ENCODE measurements around the gene CD37.
"Not testable (repeated sequence)": the region's sequence is repeated elsewhere in the genome, so short reads cannot be mapped to it uniquely, and the experiment has no call there.

DNA sequence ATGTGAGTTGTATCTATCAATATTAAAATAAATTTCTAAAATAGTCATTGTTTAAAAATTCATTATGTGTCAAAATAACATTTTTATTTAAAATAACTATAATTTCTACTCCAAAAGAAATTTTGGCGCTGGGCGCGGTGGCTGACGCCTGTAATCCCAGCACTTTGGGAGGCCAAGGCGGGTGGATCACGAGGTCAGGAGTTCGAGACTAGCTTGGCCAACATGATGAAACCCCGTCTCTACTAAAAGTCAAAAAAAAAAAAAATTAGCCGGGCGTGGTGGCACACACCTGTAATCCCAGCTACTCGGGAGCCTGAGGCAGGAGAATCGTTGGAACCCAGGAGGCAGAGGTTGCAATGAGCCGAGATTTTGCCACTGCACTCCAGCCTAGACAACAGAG lies 9.4 kb upstream of the CD37 start:
- TF ChIP-seq, protein P1, sequence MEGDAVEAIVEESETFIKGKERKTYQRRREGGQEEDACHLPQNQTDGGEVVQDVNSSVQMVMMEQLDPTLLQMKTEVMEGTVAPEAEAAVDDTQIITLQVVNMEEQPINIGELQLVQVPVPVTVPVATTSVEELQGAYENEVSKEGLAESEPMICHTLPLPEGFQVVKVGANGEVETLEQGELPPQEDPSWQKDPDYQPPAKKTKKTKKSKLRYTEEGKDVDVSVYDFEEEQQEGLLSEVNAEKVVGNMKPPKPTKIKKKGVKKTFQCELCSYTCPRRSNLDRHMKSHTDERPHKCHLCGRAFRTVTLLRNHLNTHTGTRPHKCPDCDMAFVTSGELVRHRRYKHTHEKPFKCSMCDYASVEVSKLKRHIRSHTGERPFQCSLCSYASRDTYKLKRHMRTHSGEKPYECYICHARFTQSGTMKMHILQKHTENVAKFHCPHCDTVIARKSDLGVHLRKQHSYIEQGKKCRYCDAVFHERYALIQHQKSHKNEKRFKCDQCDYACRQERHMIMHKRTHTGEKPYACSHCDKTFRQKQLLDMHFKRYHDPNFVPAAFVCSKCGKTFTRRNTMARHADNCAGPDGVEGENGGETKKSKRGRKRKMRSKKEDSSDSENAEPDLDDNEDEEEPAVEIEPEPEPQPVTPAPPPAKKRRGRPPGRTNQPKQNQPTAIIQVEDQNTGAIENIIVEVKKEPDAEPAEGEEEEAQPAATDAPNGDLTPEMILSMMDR (IDR thresholded peaks at IDR 0.05), result not testable (repeated sequence)
- not testable (repeated sequence) for TF ChIP-seq POLR2A (IDR thresholded peaks at IDR 0.05)

Measured in uterus (tissue), 2 donors.